Fibroblast of peridontal ligament (primary cell): ENCODE results near the gene TPCN1.
A peak's percentile ranks its signal among the peaks of the same experiment; 100 is the strongest.

Experiments used
- DNase-seq: peaks from one replicate; pipeline ENCODE4 v3.0.0-alpha.2; 2010; ENCODE audit errors: extremely low read depth

The TPCN1 gene

DNA sequence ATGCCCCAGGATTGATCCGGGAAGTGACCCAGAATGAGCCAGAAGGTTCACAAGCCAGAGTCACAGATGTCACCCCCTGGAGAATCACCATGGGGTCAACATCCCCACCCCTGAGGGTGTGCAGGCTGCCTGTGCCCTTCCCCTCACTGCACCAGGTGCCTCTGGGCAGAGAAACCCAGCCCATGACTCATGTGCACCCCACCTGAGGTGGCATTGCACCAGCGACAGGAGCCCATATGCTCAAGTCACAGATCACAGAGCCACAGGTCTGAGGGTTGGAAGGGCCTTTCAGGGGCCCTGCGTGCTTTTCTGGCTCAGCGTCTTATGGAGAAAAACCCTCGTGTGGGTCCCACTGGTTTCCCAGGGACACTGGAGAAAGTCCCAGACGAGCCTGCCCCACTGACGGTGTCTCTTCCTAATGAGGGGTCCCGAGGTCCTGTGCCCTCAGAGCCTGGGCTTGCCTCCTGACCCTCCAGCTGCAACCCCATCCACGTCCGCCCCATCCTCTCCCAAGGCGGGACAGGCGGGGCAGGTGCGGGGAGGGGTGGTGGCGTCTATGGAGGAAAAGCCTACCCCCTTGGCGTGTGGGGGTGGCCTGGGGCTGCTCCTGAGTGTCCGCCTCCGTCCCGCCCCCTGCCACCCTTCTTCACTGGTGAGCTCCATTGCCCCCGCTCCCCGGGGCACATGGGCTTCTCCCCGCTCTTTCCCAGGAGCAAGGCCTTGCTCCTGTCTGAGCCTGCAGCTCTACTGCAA is 66.1 kb downstream of the TPCN1 start:
- no peak for DNase-seq

DNA sequence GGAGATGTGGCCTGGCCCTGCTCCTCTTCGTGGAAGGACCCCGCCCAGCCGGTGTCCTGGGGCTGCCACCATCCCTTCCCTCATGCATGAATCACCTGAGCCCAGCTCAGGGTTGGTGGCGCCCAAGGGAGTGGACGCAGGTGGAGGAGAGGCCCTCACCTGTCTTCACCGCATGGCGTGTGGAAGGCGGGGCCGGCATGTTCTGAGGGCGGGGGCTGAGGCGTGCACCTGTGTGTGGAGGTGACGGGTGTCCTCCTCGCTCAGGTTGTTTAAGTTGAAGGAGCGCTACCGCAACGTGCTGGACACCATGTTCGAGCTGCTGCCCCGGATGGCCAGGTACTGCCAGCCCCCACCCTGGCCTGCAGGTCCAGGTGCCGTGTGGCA is 66.6 kb downstream of the TPCN1 start:
- DNase-seq: no peak

DNA sequence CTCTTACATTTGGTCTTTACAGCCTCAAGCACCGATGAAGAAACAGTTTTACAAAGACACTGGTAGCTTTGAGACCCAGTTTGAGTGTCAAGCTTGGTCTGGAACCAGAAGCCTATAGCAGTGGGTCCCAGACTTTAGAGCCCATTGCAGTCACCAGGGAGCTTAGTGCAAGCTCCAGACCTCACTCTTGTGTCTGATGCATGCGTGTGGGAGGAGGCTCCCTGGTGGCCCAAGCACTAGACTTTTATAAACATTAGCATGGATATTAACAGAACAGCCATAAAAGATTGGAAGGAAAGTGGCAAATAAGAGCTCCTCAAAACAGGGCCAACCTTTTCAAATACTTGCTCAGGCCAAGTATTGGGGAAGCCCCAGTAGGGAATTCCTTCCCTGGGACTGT is 68.1 kb downstream of the TPCN1 start:
- no peak for DNase-seq

DNA sequence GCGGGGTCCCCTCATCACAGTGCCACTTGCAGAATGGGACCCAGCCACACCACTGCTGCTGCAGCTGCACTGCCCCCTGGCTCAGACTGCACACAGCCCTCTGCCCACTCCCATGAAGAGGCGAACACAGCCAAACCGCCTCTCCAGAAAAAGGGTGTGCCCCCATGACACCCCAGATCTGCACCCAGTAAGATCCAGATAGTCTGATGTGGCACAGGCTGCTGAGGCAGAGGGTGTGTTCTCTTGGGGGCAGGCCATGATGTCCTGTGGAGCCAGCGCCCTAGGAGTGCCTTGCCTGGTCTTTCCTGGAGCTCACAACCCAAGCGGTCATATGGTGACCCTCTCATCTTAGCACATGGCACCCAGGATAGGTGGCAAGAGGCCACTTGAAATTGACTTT is 69.2 kb downstream of the TPCN1 start:
- DNase-seq: no peak

DNA sequence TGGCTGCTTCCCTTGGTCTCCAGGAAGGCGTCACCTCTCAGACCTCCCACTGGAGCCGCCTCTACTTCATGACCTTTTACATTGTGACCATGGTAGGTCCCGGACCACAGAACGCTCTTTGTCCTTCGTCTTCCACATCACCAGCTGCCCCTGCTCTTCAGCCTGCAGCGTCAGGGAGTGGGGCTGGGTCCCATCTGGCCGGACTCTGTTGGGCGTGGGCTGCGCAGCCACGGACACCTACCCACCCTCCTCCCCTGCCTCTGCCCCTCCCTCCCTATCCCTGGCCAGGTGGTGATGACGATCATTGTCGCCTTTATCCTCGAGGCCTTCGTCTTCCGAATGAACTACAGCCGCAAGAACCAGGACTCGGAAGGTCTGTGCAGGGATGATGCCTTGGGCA is 70.3 kb downstream of the TPCN1 start:
- DNase-seq: no peak

DNA sequence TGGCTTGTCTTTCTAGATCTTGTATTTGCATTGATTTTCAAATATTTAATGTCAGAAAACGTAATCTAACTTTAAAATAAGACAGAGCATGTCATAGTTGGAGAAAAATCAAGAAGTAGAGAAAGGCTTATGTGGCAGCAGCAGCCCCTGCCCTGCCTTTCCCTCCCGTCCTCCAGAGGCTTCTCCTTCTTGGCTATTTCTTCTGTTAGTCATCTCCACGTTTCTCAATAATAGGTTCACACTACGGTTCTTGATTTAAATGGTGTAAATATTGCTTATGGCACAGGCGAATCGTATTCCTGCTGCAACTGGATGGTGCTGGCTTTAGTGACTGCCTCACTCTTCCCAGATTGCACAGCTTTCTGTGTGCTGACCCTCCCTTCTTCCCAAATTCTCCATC is 70.8 kb downstream of the TPCN1 start:
- peak; percentile 82 for DNase-seq

DNA sequence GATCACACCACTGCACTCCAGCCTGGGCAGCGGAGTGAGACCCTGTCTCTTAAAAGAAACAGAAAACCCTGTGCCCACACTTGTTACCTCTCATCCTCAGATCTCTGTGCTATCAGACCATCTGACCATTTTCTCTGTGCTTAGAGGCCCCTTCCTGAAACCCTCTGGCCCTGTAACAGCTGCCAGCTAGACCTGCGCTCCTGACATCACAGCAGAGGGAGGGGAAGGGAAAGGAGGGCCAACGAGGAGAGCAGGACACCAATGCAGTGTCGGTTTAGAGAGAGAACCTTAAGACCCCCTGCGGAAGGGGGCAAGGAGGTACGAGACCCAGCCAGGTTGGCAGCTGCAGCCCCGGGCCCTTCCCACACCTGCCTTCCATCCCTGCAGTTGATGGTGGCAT is 71.3 kb downstream of the TPCN1 start:
- no peak for DNase-seq

DNA sequence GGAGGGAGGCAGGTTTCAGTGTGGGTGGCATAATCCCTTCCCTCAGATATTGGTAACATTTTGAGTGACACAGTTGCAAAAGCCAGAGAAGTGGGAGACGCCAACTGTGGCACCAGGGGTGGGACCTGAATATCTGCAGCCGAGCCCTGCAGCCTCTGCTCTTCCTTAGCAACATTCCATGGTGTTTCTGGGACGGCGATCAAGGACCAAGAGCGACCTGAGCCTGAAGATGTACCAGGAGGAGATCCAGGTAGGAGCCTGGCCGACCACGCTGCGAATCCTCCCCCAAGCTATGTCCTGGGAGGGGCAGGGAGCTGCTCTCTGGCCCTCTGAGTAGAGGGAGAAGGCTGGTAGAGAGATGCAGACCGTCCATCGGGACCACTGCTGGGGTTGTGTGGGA is 71.8 kb downstream of the TPCN1 start:
- DNase-seq: no peak

DNA sequence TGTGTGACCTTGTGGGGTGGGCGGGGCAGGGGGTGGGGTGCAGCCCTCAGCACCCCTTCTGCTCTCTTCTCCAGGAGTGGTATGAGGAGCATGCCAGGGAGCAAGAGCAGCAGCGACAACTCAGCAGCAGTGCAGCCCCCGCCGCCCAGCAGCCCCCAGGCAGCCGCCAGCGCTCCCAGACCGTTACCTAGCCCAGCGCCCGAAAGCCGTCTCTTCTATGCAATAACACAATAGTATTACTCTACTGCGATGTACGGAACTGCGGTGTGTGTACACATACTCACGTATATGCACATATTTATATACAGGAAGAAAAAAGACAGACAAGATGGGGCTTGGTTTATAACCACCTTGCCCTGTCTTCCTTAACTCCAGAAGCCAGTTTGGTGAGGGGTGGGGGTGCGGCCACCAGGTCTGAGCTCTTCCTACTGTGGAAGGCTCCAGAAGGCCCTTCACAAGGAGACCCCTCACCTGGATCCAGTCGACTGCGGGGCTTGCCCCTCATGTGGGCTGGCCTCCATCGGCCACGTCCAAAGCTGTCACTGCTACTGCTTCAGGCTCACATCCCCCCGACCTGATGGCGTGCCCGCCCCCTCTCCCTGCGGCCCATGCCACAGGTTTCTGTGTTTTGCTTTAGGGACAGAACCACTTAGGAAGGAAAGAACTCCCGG is 74.8 kb downstream of the TPCN1 start:
- DNase-seq: no peak

DNA sequence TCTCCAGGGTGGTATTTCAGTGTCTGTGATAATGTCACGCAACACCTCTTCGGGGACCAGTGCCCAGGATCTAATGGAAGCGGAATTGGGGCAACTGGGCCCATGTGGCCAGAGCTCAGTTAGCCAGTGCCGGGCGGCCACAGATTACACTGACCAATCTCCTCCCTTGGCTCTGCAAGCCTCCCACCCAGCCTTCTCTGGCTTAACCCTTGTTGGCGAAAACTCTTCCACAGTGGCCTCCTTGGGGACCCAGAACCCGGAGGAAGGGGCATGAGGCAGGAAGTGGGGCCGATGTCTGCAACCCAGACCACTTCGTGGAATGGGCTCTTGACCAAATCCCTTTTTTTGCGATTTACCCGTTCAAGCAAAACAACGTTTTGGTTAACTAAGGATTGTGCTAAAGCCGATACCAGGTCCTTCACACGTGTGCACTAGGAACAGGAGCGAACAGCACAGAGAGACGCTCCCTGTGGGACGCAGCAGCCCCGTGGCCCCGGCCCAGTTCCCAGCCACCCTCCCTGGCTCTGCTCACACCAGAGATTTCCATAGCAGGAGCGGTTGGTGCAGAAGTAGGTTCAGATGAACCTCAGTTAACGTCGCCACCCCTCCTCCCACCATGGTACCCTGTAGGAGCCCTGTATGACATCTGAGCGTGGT is 75.4 kb downstream of the TPCN1 start:
- DNase-seq: no peak

DNA sequence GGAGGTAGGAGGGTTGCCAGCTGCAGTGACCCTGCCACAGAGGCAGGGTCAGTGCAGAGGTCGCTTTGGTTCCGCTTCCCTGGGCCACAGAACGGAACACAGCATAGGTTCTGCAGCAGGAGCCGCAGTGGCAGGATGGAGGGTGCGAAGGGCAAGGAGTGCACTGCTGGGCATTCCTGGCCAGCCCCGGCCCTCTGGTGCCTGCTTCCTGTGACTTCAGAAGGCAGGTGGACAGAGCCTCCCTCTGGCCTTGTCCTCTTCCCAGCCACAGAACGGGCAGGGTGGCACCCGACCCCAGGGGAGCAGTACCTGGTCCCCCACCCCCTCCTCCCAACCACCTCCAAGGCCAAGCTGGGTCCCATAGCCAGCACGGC is 75.9 kb downstream of the TPCN1 start:
- DNase-seq: no peak

DNA sequence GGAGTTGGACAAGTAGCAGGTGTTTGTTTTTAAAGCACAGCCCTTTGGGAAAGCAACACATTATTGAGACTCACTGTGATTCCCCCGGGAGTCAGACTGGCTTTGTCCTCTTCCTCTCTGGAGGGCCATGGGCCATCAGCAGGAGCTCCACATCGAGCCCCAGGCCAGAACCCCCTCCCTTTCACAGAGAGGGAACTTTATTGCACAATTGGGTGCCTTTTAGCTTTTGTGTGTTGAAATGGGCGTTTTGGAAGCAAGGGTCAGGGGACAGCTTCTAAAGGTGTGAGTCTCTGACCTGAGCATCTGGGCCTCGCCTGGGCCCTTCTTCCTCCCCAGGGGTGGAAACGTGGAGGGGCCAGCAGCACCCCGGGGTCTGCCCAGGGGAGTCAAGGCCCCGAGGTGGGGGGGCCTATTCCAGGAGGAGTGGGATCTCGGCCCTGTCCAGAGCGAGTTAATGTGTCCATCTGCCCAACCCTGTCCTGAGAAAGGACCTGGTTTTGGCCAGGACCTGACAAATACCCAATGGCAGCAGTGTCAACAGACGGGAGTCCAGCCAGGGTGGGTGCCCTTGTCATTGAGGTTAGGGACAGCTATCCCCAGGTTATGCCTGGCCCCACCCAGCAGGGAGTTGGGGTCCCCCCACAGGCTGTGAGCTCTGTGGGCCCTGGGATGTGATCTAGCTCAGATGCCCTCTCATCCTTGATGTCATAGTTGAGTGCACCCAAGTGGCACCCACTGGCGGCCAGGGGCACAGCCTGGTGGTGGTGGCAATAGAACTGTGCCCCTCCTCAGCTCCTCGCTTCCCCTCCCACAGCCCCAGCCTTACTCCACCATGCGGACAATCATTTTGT is 76.6 kb downstream of the TPCN1 start:
- DNase-seq: no peak

DNA sequence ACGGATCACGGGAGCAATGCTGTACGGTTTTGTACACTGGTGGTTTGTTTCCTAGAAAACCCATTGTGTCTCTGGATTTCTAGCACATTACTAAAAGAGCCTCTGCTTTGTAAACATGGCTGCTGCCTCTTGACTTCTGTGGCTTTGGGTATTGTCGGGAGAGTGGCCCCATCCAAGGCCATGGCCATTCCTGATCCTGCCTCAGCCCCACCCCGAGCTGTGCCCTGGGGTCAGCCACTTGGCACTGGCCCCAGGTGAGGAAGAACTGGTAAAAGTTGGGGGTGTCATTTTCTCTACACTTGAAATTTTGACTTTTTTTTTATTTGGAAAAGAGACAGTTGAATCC is 77.2 kb downstream of the TPCN1 start:
- DNase-seq: no peak

DNA sequence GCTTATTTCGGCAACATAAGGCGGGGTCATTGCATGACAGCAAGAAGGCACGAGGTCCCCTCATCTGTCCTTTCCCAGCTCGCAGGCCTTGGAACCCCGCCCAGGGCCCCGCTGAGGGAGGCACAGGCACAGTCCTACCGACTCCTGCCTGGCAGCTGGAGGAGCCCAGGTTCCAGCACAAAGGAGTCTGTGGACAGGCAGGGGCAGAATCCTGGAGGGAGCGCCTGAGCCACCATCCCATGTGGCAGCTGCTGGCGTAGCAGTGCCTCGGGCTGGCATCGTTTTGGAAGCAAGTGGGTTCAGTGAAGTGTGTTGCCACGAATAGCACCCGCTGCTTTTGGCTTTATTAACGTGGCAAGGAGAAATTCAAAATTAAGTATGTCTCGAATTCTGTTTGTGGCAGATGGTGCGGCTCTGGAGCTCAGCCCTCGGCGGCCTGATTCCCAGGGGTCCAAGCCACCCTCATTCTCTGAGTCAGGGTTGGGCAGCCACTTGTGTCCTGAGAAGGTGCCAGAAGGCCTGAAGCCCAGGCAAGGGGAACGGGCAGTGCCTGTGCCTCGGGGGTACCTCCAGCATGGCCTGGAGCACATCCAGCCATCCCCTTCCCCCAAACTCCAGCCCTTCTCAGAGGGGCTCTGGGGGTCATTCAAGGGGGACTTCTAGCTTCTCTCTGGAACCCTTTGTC is 77.7 kb downstream of the TPCN1 start:
- no peak for DNase-seq

DNA sequence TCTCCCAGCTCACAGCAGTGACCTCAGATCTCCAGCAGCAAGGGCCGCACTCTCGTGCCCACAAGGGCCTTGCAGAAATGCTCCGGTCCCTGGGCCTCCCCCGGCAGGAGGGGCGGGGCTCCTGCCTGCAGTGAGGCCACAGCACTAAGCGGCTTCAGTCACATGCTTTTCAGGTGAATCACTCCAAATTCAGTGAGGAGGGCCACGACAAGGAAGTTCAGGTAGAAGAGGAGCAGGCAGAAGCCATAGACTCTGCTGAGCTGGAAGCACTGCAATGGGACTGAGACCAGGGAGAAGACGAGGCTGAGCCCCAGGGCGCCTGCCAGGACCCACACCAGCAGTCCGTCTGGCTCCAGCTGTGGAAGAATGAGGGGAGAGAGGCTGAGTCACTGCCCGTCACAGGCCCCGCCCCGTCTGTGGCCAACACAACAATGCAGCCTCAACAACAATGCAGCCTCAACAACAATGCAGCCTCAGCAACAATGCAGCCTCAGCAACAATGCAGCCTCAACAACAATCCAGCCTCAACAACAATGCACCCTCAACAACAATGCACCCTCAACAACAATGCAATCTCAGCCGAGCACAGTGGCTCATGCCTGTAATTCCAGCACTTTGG is 78.5 kb downstream of the TPCN1 start:
- DNase-seq: peak; percentile 69

DNA sequence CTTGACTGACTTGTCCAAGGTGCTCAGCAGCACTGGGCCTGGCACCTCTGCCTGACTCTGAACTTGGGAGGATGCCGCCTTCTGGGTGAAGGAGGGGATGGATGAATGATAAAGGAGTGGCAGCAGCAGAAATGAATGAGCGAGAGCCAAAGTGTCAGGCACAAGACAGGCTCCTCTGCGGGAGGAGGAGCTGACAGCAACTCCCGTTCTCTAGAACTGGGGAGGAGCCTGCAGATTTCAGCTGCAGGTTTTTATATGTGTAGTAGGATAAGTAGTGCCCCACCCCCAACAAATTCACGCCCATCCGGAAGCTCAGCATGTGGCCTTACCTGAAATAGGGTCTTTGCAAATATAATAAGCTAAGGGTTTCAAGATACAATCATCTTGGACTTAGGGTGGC is 80.5 kb downstream of the TPCN1 start:
- DNase-seq: no peak

DNA sequence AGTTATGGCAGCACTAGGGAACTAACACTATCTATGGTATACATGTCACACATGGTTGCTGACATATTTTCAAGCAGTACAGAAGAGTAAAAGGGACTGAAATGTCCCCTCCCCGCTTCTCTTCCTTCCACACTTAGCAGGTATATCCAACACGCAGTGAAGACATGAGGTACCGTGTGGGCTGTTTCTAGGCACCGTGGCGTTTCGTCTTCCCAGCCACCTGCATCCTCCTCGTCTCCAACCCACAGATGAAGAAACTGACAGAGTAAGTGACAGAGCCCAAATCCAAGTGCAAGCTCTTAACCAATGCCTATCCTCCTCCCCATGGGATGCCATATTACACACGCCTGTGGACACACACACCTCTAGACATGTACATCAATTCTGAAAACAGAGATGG is 81.2 kb downstream of the TPCN1 start:
- DNase-seq: no peak

DNA sequence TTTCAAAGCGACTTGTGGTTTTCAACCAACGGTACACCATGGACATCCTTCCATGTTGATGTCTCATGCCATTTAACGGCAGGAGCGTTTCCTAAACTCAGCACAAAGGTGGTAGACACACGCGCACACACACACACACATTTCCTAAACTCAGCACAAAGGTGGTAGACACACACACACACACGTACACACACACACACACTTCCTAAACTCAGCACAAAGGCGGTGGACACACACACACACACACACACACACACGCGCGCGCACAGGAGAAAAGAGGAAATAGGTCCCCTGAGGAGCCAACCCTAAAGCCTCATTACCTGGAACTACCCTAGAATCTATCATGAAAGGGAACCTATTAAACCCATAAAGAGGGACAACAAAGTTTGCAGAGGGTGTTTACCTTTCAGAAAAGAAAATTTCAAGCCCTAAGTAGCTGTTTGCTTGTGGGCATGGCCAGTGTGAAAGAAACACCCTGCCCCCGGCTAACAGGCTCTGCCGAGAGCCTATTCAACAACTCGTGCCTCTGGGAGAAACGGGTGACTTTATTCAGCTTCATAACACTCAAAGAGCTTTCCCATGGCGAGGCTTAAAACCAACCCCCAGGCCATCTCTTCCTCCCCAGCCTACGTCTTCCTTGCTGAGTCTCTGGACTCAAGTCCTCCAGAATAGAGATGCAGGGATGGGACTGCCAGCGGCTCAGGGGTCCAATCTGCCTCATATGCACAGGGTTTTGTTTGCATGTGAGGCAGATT is 81.8 kb downstream of the TPCN1 start:
- no peak for DNase-seq

DNA sequence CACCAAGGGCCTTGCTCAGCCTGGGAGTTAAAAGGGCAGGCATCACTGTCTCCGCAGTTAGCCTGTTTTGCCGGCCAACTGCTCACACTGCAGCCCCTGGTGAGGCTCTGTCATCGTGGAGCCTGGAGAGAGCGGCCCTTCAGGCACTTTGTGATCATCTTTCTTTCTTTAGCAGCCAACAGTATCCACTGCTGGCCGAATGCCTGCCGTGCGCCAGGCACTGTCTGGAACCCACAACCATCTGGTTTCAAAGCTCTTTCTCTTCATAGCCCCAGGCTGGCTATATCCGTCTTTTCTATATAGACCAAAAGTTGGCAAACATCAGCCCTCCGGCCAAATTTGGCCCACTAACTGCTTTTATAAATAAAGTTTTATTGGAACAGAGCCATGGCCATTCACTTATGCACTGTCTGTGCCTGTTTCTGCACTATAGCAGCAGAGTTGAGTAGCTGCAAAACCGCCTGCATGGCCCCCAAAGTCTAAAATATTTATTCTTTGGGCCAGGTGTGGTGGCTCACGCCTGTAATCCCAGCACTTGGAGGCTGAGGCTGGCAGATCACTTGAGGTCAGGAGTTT is 84.1 kb downstream of the TPCN1 start:
- DNase-seq: no peak

DNA sequence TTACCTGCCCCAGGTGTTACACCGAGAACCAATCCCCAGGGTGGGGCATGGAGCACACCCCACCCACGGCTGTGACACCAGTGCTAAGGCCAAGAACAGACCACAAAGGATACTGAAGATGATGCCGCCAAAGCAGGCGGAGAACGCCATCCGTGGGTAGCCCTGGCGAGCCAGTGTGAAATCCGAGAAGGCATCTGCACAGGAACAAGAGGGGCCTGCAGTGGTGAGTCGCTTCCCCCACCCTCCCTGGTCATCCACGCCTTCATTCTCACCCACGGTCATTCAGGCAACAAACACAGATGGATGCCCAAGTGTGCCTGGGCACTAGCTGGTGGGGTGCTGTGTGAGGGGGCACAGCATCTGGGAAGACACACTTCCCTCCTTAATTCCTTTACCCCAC is 85.1 kb downstream of the TPCN1 start:
- no peak for DNase-seq
